ENCODE measurements around the gene HTR2A. TPM values are rescaled to one million over a fixed set of nuclear protein-coding genes. Genes with fewer than 3 reads are reported as not detected.
"Not testable (repeated sequence)": the region's sequence is repeated elsewhere in the genome, so short reads cannot be mapped to it uniquely, and the experiment has no call there.

The HTR2A gene
- total and polyA plus RNA-seq, 8 donors: 0.03 to 0.18 (median 0.08) TPM; not detected in 5

DNA sequence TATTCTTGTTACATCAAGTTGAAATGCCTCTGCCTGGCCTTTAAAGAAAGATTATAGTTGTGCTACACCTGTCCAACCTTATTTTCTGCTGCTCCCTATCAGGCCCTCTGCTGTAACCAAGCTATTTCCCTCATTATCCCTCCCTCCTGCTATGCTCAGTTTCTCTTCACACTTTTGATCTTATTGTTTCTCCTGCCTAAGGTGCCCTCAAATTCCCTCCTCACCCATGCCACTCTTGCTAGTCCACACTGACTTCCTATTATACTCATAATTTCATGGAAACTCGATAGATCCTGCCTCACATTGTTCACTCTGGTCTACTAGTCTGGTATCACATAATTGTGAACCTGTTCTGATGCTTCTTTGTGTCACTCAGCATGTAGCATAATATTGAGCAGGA lies 80.5 kb downstream of the HTR2A start:
- no peak for DNase-seq
- ATAC-seq: no peak
- H3K36me3 ChIP-seq: no peaks in the 10 kb centered on the region
- H3K4me3 ChIP-seq: no peak overlapping the region
- H3K4me1 ChIP-seq: no peaks in the 10 kb centered on the region
- WGBS, 2 donors: 62 to 80% methylated on average over 1 of the region's 1 CpG
- H3K27me3 ChIP-seq: no peaks in the 10 kb centered on the region
- intact Hi-C loops (cut with DNase I): no loop called here
- FAIRE-seq: no peak
- TF ChIP-seq, protein P1, sequence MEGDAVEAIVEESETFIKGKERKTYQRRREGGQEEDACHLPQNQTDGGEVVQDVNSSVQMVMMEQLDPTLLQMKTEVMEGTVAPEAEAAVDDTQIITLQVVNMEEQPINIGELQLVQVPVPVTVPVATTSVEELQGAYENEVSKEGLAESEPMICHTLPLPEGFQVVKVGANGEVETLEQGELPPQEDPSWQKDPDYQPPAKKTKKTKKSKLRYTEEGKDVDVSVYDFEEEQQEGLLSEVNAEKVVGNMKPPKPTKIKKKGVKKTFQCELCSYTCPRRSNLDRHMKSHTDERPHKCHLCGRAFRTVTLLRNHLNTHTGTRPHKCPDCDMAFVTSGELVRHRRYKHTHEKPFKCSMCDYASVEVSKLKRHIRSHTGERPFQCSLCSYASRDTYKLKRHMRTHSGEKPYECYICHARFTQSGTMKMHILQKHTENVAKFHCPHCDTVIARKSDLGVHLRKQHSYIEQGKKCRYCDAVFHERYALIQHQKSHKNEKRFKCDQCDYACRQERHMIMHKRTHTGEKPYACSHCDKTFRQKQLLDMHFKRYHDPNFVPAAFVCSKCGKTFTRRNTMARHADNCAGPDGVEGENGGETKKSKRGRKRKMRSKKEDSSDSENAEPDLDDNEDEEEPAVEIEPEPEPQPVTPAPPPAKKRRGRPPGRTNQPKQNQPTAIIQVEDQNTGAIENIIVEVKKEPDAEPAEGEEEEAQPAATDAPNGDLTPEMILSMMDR (IDR thresholded peaks at IDR 0.05): no peak
- no peaks in the 10 kb centered on the region for H3K9me3 ChIP-seq
- no peak overlapping the region for H3K27ac ChIP-seq

DNA sequence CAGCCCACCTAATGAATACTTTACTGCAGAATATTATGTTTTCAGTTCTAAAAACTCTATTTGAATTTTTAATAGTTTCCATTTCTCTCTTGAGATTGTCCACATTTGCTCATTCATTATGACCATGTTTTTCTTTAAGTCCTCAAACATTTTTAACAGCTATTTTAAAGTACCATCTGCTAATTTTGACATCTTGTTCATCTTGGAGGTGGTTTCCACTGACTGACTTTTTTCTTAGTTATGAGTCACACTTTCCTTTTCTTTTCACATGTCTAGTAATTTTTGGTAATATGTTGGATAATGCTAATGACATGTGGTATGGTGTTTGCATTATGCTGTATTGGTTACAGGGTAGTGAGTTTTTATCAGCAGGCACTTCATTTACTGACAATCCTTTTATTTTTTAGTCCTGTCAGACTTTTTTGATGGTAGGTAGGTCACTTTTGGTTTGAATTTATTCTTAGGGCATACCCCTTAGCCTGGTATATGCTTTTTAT lies 84.5 kb downstream of the HTR2A start:
- Histone ChIP-seq H3K36me3 (no peaks in the 10 kb centered on the region), H3K4me3 (no peak overlapping the region), H3K9me3 (no peaks in the 10 kb centered on the region), H3K27me3 (no peaks in the 10 kb centered on the region), H3K4me1 (no peaks in the 10 kb centered on the region), H3K27ac (no peak overlapping the region)
- DNase-seq (no peak), ATAC-seq (no peak), FAIRE-seq (no peak)
- intact Hi-C loops (cut with DNase I): no loop called here
- TF ChIP-seq, protein P1 (IDR thresholded peaks at IDR 0.05): no peak

DNA sequence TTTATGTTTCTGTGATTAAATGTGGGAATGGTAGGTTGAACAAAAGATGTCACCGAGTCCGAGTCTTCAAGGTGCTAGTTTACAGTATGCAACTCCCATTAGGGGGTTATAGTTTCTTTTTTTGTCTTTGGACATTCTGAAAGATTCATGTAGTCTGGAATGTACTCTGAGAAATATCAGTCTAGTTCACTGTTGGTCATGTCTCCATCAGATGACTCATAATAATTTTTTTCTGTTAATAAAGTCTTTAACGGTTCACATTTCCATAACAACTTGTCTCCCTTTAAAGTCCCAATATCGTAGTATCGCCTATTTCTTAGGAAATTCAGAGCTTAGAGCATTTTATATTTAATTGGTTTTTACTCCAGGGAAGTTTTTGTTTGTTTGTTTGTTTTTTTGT lies 86.4 kb downstream of the HTR2A start:
- Histone ChIP-seq H3K27ac (no peak overlapping the region), H3K9me3 (no peaks in the 10 kb centered on the region), H3K36me3 (no peaks in the 10 kb centered on the region), H3K4me3 (no peak overlapping the region), H3K4me1 (no peaks in the 10 kb centered on the region), H3K27me3 (no peaks in the 10 kb centered on the region)
- no peak for FAIRE-seq
- ATAC-seq: no peak
- no peak for DNase-seq
- TF ChIP-seq, protein P1 (IDR thresholded peaks at IDR 0.05): no peak
- intact Hi-C loops (cut with DNase I): no loop called here
- 72 to 88% methylated on average over 5 of the region's 5 CpGs for WGBS, 2 donors

DNA sequence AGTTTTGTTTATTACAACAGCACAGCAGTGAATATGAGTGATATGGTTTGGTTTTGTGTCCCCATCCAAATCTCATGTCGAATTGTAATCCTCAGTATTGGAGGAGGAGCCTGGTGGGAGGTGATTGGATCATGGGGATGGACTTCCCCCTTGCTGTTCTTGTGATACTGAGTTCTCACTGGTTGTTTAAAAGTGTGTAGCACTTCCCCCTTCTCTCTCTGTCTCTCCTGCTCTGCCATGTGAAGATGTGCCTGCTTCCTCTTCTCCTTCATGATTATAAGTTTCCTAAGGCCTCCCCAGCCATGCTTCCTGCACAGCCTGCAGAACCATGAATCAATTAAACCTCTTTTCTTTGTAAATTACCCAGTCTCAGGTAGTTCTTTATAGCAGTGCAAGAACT lies 91.9 kb downstream of the HTR2A start:
- H3K36me3 ChIP-seq; H3K27ac ChIP-seq; intact Hi-C loops (cut with DNase I); FAIRE-seq; H3K4me3 ChIP-seq; H3K4me1 ChIP-seq; H3K27me3 ChIP-seq; DNase-seq; H3K9me3 ChIP-seq; ATAC-seq: not testable (repeated sequence)
- 56 to 68% methylated on average over 1 of the region's 1 CpG for WGBS, 2 donors

DNA sequence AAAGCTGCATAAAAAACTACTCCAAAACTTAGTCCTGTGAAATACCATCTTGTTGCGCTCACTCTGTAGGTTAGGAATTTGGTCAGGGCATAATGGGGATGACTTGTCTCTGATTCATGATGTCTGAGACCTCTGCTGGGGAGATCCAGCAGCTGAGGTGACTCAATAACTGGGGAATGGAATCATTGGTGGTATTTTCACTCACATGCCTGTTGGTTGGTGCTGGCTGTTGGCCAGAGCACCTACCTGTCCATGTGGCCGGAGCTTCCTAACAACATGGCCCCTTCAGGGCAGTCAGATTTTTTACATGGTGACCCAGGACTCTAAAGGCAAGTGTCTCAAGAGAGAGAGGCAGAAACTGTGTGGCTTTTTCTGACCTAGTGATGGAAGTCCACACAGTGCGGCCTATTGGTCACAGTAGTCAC lies 92.5 kb downstream of the HTR2A start:
- no peak for FAIRE-seq
- WGBS, 2 donors: 81 to 88% methylated on average over 3 of the region's 3 CpGs
- Histone ChIP-seq H3K4me3 (no peak overlapping the region), H3K4me1 (no peaks in the 10 kb centered on the region), H3K27me3 (peaks cover 0 to 3% (median 0%) of the 10 kb centered on the region in 4 donors), H3K27ac (no peak overlapping the region), H3K9me3 (no peaks in the 10 kb centered on the region), H3K36me3 (no peaks in the 10 kb centered on the region)
- TF ChIP-seq, protein P1 (IDR thresholded peaks at IDR 0.05): no peak
- intact Hi-C loops (cut with DNase I): no loop called here
- no peak for DNase-seq
- no peak for ATAC-seq

Measured in pancreas (tissue), 10 donors.